Neural progenitor cell (in vitro differentiated cells): ENCODE measurements around the gene MYH6.

ENCODE experiments used
- CTCF ChIP-seq: fragments of 200-600 bp; sonication (generic); IDR thresholded peaks from 2 replicates; pipeline ENCODE4 v1.5.1; 2017; ENCODE audit warnings: antibody characterized with exemption, mild to moderate bottlenecking
- EZH2 ChIP-seq: fragments of 200-600 bp; sonication (generic); IDR thresholded peaks from 2 replicates; pipeline ENCODE4 v1.6.1; 2017; ENCODE audit warnings: antibody characterized with exemption, mild to moderate bottlenecking, moderate library complexity
- EZH2phosphoT487 ChIP-seq: fragments of 200-600 bp; sonication (generic); IDR thresholded peaks from 2 replicates; pipeline ENCODE4 v1.6.1; 2017; ENCODE audit warnings: antibody characterized with exemption

- no peak for TF ChIP-seq CTCF
- no peak for TF ChIP-seq EZH2
- no peak for TF ChIP-seq EZH2phosphoT487
Observed at GRCh38 chr14:23409966-23410635, 2.0 kb upstream of the MYH6 start.
